AG08395 (cell line): ENCODE results near the gene FCN2.
"Not testable (repeated sequence)": the region's sequence is repeated elsewhere in the genome, so short reads cannot be mapped to it uniquely, and the experiment has no call there.

Experiments
- DNase-seq: peaks from one replicate; pipeline ENCODE4 v3.0.0; 2012; ENCODE audit warnings: mixed read lengths, low spot score

FCN2 gene

GRCh38 chr9:134847752-134848432, 32.7 kb upstream of the FCN2 start:
- DNase-seq: no peak

- no peak for DNase-seq
Measured at GRCh38 chr9:134848504-134848903, 32.1 kb upstream of the FCN2 start.

GRCh38 chr9:134850611-134851010, 30.0 kb upstream of the FCN2 start:
- no peak for DNase-seq

GRCh38 chr9:134851020-134851419, 29.6 kb upstream of the FCN2 start:
- DNase-seq: no peak

- peak; percentile 33 for DNase-seq
Measured at GRCh38 chr9:134852906-134853654, 27.5 kb upstream of the FCN2 start.

GRCh38 chr9:134853893-134854292, 26.7 kb upstream of the FCN2 start:
- DNase-seq: no peak

GRCh38 chr9:134854541-134854981, 26.0 kb upstream of the FCN2 start:
- no peak for DNase-seq

GRCh38 chr9:134855231-134855899, 25.2 kb upstream of the FCN2 start:
- no peak for DNase-seq

- DNase-seq: no peak
Measured at GRCh38 chr9:134855900-134856377, 24.7 kb upstream of the FCN2 start.

- DNase-seq: not testable (repeated sequence)
Measured at GRCh38 chr9:134857451-134857850, 23.2 kb upstream of the FCN2 start.

GRCh38 chr9:134858051-134858841, 22.4 kb upstream of the FCN2 start:
- peak; percentile 44 for DNase-seq

- DNase-seq: no peak
Measured at GRCh38 chr9:134860510-134860909, 20.1 kb upstream of the FCN2 start.

GRCh38 chr9:134861595-134862334, 18.8 kb upstream of the FCN2 start:
- DNase-seq: no peak

- no peak for DNase-seq
Measured at GRCh38 chr9:134863306-134863902, 17.2 kb upstream of the FCN2 start.

GRCh38 chr9:134863941-134864820, 16.4 kb upstream of the FCN2 start:
- no peak for DNase-seq

- DNase-seq: no peak
Measured at GRCh38 chr9:134864821-134865190, 15.8 kb upstream of the FCN2 start.

GRCh38 chr9:134867917-134868750, 12.5 kb upstream of the FCN2 start:
- DNase-seq: no peak

- no peak for DNase-seq
Measured at GRCh38 chr9:134868751-134869553, 11.7 kb upstream of the FCN2 start.
